ENCODE results near the gene MAP2K6.

DNA sequence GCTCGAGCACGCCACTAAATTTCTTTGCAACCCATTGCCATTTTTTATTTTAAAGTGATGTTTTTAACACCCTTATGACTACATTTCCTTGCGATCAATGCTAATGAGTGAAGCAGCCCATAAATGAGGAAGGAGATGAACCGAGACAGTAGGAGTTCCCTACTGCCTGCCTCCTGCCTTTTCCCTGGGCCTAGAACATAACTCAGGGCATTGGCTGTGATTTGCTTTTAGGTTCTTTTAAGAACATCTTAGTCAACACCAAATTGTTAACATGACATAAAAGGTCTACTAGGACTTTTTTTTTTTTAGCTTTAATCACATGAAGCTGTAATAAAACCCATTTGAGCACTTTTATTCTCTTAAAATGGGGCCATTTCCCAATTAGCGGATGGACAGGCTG lies 81.3 kb downstream of the MAP2K6 start:
- TF ChIP-seq ZFX (IDR thresholded peaks at IDR 0.05), result no peak
- TF ChIP-seq, protein P1, sequence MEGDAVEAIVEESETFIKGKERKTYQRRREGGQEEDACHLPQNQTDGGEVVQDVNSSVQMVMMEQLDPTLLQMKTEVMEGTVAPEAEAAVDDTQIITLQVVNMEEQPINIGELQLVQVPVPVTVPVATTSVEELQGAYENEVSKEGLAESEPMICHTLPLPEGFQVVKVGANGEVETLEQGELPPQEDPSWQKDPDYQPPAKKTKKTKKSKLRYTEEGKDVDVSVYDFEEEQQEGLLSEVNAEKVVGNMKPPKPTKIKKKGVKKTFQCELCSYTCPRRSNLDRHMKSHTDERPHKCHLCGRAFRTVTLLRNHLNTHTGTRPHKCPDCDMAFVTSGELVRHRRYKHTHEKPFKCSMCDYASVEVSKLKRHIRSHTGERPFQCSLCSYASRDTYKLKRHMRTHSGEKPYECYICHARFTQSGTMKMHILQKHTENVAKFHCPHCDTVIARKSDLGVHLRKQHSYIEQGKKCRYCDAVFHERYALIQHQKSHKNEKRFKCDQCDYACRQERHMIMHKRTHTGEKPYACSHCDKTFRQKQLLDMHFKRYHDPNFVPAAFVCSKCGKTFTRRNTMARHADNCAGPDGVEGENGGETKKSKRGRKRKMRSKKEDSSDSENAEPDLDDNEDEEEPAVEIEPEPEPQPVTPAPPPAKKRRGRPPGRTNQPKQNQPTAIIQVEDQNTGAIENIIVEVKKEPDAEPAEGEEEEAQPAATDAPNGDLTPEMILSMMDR (conservative IDR thresholded peaks at IDR 0.05), result no peak

Measured in C4-2B (cell line).